GM18951 (cell line): ENCODE measurements around the gene TOPAZ1.

Experiments used
- POLR2A ChIP-seq: IDR thresholded peaks from 4 replicates; pipeline ENCODE4 v1.6.1; 2011; ENCODE audit warnings: mild to moderate bottlenecking; ENCODE audit not compliant: insufficient read length, insufficient read depth; ENCODE audit errors: extremely low read depth
- in situ Hi-C: fragments of 300-500 bp; cut with MboI; formaldehyde crosslinking; loops from one replicate; pipeline ENCODE4 v1.12.0; 2022; ENCODE audit warnings: low sequenced_read_pairs, mixed read lengths, inconsistent platforms; ENCODE audit not compliant: unreplicated experiment

TOPAZ1 gene

DNA sequence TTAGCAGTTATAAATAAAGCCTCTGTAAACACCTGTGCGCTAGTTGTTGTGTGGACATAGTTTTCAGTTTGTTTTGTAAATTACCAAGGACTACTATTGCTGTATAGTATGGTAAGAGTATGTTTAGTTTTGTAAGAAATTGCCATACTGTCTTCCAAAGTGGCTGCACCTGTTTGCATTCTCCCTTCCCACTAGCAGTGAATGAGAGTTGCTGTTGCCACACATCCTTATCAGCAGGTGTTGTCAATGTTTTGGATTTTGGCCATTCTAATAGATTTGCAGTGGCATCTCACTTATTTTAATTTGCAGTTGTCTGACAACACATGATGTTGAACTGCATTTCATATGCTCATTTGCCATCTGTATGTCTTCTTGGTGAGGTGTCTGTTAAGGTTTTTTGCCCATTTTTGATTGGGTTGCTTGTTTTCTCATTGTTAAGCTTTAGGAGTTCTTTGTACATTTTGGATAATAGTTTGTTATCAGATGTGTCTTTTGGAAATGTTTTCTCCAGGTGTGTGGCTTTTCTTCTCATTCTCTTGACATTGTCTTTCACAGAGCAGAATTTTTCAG lies 111.8 kb downstream of the TOPAZ1 start:
- no peak for TF ChIP-seq POLR2A
- in situ Hi-C loops = no loop called here

DNA sequence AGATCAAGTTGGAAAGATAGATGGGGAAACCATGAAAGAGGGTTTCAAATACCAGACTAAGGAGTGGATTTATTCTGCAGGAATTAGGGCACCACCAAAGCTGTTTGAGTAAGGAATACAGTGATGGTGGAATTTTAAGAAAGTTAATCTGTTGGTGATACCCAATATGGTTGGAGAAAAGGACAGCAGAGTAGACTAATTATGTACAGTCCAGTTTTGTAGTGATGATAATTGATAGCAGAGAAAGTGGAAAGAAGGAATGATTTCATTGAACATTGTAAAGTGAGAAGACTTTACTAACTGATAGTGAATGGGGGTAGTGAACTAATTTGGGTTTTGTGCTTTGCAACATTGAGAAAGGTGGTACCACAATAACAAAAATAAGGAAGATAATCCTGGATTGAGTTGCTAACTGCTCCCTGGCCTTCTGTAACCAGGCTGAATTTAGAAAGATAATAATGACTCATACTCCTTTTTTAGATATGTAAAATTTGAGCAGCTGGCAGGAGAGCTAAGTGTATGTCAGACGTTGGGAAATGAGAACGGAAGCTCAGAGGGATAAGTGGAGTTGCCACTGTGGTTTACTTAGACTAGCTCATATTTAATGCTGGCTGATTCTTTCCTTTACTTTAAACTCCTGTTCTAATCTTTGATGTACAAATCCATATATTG lies 113.8 kb downstream of the TOPAZ1 start:
- TF ChIP-seq POLR2A = no peak
- in situ Hi-C loops = no loop called here

DNA sequence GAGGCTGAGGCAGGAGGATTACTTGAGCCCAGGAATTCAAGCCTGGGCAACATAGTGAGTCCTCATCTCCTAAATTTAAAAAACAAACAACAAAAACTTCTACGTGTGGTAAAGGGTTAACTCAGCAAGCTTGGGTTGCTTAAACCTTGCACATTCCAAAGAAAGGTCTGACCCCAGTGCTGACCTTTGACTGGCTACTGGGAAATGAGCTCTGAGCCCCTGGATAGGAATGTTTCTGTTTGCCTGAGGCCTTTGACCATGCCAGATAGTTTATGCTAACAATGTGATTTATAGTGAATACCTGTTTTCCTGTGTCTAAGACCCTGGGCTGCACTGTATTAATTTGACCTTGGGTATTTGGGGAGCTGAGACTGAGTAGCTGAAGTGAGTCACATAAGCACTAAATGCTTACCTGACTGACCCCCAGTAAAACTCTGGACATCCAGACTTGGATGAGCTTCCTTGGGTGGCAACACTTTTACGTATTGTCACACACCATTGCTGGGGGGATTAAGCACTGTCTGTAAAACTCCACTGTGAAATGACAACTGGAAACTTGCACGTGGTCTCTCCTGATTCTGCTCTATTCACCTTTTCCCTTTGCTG lies 117.6 kb downstream of the TOPAZ1 start:
- TF ChIP-seq POLR2A = no peak
- in situ Hi-C loops = no loop called here

DNA sequence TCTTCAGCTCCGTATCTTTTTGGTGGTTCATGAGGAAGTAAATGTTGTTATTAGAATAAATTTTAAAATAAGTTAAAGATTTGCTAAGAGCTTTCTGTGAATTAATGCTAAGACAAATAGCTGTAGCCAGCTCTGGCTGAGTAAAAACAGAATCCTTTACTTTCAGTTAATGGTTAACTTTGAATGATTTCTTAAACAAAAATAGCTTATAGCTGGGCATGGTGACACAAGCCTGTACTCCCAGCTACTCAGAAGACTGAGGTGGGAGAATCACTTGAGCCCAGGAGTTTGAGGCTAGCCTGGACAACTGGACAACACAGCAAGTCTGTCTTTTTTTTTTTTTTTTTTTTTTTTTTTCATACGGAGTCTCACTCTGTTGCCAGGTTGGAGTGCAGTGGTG lies 121.9 kb downstream of the TOPAZ1 start:
- no peak for TF ChIP-seq POLR2A
- in situ Hi-C loops = no loop called here

DNA sequence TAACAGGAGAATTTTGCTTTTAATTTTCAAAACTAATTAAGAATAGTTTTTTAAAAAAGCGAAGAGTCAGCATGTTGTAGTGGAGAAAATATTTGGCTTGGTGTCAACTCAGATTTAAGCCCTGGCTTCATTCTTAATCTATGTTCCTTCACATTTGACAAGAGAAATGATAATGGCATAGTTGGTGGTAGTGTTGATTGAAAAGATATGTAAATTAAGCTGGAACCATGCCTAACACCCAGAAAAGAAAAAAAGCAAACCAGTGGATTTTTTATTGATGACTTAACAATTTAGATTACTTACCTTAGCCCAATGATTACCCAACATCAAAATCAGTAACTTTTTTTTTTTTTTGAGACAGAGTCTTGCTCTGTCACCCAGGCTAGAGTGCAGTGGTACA lies 124.3 kb downstream of the TOPAZ1 start:
- TF ChIP-seq POLR2A = no peak
- in situ Hi-C loops = no loop called here

DNA sequence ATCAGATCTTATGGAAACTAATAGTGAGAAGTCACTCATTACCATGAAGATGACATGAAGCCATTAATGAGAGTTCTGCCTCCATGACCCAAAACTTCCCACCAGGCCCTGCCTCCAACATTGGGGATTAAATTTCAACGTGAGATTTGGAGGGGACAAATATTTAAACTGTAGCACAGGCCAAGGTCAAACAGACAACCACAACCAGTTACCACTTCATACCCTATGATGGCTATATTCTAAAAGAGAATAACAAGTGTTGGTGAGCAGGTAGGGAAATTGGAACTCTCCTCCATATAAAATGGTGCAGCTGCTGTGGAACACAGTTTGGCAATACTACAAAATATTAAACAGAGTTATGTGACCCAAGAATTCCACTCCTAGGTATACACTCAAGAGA lies 133.8 kb downstream of the TOPAZ1 start:
- TF ChIP-seq POLR2A = no peak
- in situ Hi-C loops = no loop called here
